HEK293T (cell line): ENCODE results near the gene TTC6.

ENCODE experiments used
- CTCF ChIA-PET: fragments of 350-600 bp; formaldehyde crosslinking; extraction: SDS; loops from one replicate; lab custom pipeline; 2021; ENCODE audit warnings: antibody characterized with exemption, inconsistent platforms; lab: Yijun Ruan, JAX
- POLR2A ChIA-PET: fragments of 350-600 bp; formaldehyde crosslinking; extraction: SDS; loops from one replicate; lab custom pipeline; 2020; ENCODE audit warnings: antibody characterized with exemption, inconsistent platforms; lab: Yijun Ruan, JAX
- DNase-seq: peaks from one replicate; pipeline ENCODE4 v3.0.0; 2012; ENCODE audit warnings: mixed read lengths; ENCODE audit errors: extremely low spot score
- ARNT ChIP-seq: fragments of 450-650 bp; IDR thresholded peaks from 2 replicates; pipeline ENCODE4 v1.6.1; 2017; ENCODE audit warnings: mild to moderate bottlenecking
- BHLHE40 ChIP-seq: fragments of 450-650 bp; IDR thresholded peaks from 2 replicates; pipeline ENCODE4 v1.6.1; 2016; ENCODE audit warnings: mild to moderate bottlenecking, moderate library complexity, borderline replicate concordance
- CTBP1 ChIP-seq: fragments of 450-650 bp; IDR thresholded peaks from 2 replicates; pipeline ENCODE4 v1.6.1; 2016; ENCODE audit warnings: borderline replicate concordance
- ELF4 ChIP-seq: fragments of 450-650 bp; IDR thresholded peaks from 2 replicates; pipeline ENCODE4 v1.6.1; 2017; ENCODE audit warnings: antibody characterized with exemption
- FOXA1 ChIP-seq: fragments of 450-650 bp; IDR thresholded peaks from 2 replicates; pipeline ENCODE4 v1.6.1; 2016; ENCODE audit warnings: mild to moderate bottlenecking
- FOXK2 ChIP-seq: fragments of 450-650 bp; IDR thresholded peaks from 2 replicates; pipeline ENCODE4 v1.6.1; 2016; ENCODE audit warnings: mild to moderate bottlenecking
- FOXM1 ChIP-seq: fragments of 450-650 bp; IDR thresholded peaks from 2 replicates; pipeline ENCODE4 v1.6.1; 2017; ENCODE audit warnings: mild to moderate bottlenecking, borderline replicate concordance
- HDGF ChIP-seq: fragments of 450-650 bp; IDR thresholded peaks from 2 replicates; pipeline ENCODE4 v1.6.1; 2017; ENCODE audit warnings: antibody characterized with exemption, borderline replicate concordance
- L3MBTL2 ChIP-seq: fragments of 450-650 bp; conservative IDR thresholded peaks from 2 replicates; pipeline ENCODE4 v1.6.1; 2016; ENCODE audit warnings: mild to moderate bottlenecking
- LEF1 ChIP-seq: fragments of 450-650 bp; IDR thresholded peaks from 2 replicates; pipeline ENCODE4 v1.6.1; 2017; ENCODE audit warnings: mild to moderate bottlenecking, borderline replicate concordance
- NFRKB ChIP-seq: fragments of 450-650 bp; IDR thresholded peaks from 2 replicates; pipeline ENCODE4 v1.6.1; 2016; ENCODE audit warnings: mild to moderate bottlenecking, moderate library complexity
- SP1 ChIP-seq: fragments of 450-650 bp; IDR thresholded peaks from 2 replicates; pipeline ENCODE4 v1.6.1; 2017
- SUZ12 ChIP-seq: fragments of 450-650 bp; IDR thresholded peaks from 2 replicates; pipeline ENCODE4 v1.6.1; 2016; ENCODE audit warnings: mild to moderate bottlenecking
- TARDBP ChIP-seq: fragments of 450-650 bp; IDR thresholded peaks from 2 replicates; pipeline ENCODE4 v1.6.1; 2016
- ZNF384 ChIP-seq: fragments of 450-650 bp; IDR thresholded peaks from 2 replicates; pipeline ENCODE4 v1.6.1; 2016
- TF ChIP-seq, protein P1 (sequence below): fragments of 450-650 bp; IDR thresholded peaks from 2 replicates; pipeline ENCODE4 v1.6.1; 2016

The TTC6 gene

GRCh38 chr14:37587881-37588666, 7.4 kb upstream of the TTC6 start:
- ChIA-PET CTCF (interaction anchor here (0.7 to 1.1 kb wide), 2 partner anchors 11 to 355 kb away, joined by 3 read pairs; no protein-coding TSS in a partner anchor), POLR2A (interaction anchor here (0.6 to 1.4 kb wide), 3 partner anchors 16 to 149 kb away, joined by 3 to 4 read pairs (median 3); no protein-coding TSS in a partner anchor)
- no peak for TF ChIP-seq ELF4
- TF ChIP-seq SUZ12: no peak
- TF ChIP-seq TARDBP: no peak
- no peak for TF ChIP-seq CTBP1
- TF ChIP-seq, protein P1, sequence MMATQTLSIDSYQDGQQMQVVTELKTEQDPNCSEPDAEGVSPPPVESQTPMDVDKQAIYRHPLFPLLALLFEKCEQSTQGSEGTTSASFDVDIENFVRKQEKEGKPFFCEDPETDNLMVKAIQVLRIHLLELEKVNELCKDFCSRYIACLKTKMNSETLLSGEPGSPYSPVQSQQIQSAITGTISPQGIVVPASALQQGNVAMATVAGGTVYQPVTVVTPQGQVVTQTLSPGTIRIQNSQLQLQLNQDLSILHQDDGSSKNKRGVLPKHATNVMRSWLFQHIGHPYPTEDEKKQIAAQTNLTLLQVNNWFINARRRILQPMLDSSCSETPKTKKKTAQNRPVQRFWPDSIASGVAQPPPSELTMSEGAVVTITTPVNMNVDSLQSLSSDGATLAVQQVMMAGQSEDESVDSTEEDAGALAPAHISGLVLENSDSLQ: no peak
- no peak for TF ChIP-seq L3MBTL2
- TF ChIP-seq SP1: no peak
- TF ChIP-seq HDGF: no peak
- no peak for TF ChIP-seq FOXM1
- no peak for TF ChIP-seq FOXK2
- no peak for TF ChIP-seq NFRKB
- no peak for TF ChIP-seq FOXA1
- DNase-seq: no peak

GRCh38 chr14:37588667-37588955, 6.8 kb upstream of the TTC6 start:
- no peak for TF ChIP-seq FOXM1
- no peak for TF ChIP-seq LEF1
- no peak for TF ChIP-seq CTBP1
- no peak for TF ChIP-seq ZNF384
- ChIA-PET CTCF (interaction anchor here (0.7 kb wide), 1 partner anchor 11 kb away, joined by 3 read pairs; no protein-coding TSS in a partner anchor), POLR2A (interaction anchor here (0.6 to 1.4 kb wide), 3 partner anchors 16 to 149 kb away, joined by 3 to 4 read pairs (median 3); no protein-coding TSS in a partner anchor)
- DNase-seq: no peak

- TF ChIP-seq SP1: no peak
- peak; percentile 74; the same call in 1 of the 2 replicates for TF ChIP-seq ZNF384
- TF ChIP-seq TARDBP: no peak
- no peak for TF ChIP-seq L3MBTL2
- ChIA-PET POLR2A (interaction anchor here (0.8 to 1.4 kb wide), 3 partner anchors 12 to 74 kb away, joined by 3 to 4 read pairs (median 4); no protein-coding TSS in a partner anchor), CTCF (interaction anchor here (0.6 to 0.7 kb wide), 4 partner anchors 12 to 972 kb away, joined by 3 read pairs; no protein-coding TSS in a partner anchor)
- no peak for DNase-seq
Observed at GRCh38 chr14:37588956-37589714, 6.3 kb upstream of the TTC6 start.

GRCh38 chr14:37589715-37590427, 5.6 kb upstream of the TTC6 start:
- ChIA-PET POLR2A (interaction anchor here (0.8 to 1.4 kb wide), 2 partner anchors 13 to 75 kb away, joined by 3 to 4 read pairs; no protein-coding TSS in a partner anchor), CTCF (interaction anchor here (0.6 to 0.7 kb wide), 3 partner anchors 32 to 971 kb away, joined by 3 read pairs; no protein-coding TSS in a partner anchor)
- TF ChIP-seq LEF1 (no peak), FOXM1 (no peak), ELF4 (no peak), HDGF (no peak), CTBP1 (no peak), TARDBP (no peak), ARNT (no peak), SUZ12 (no peak), L3MBTL2 (no peak), SP1 (no peak), ZNF384 (no peak; the same call in 1 of the 2 replicates)

DNA sequence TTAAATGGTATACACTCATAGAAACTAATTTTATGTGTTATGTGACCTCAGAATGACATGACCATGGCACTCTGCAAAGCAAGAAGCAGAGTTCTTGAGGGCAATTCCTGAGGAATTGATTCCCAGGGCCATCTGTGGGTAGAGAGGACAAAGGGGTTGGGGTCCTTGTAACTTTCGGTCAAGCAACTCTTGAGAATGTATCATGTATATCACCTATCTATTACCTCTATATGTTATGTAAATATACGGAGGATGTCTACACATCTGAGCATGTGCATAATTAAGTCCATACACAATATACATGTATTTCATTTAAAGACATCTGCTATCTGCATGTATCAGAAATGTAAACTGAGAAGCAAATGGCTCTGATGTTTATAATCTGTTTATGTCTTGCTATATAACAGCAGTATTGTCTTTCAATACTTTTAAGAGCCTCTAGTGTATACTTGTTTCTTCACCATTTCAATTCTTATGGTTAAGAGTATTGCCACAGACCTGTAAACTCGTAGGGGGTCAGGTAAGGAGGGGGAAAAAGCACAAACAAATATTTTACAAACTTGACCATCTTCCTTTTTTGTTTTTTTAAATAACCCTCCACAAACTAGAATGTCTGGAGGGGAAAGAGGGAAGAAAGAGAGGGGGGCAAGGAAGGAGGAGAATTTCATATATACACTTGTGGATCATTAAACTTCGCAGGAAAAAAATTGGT, 4.8 kb upstream of the TTC6 start:
- no peak for DNase-seq
- POLR2A ChIA-PET: no interaction called here
- no peak for TF ChIP-seq SP1
- TF ChIP-seq FOXK2: no peak
- no peak for TF ChIP-seq SUZ12
- TF ChIP-seq, protein P1: no peak
- no peak for TF ChIP-seq TARDBP
- TF ChIP-seq ZNF384: no peak
- no peak for TF ChIP-seq HDGF
- no peak for TF ChIP-seq LEF1
- TF ChIP-seq FOXA1: no peak
- no peak for TF ChIP-seq NFRKB
- no peak for TF ChIP-seq ARNT
- TF ChIP-seq L3MBTL2: no peak
- TF ChIP-seq CTBP1: no peak
- TF ChIP-seq ELF4: no peak
- no peak for TF ChIP-seq BHLHE40
- no peak for TF ChIP-seq FOXM1
- CTCF ChIA-PET: no interaction called here

More at GRCh38 chr14:37589715-37590427, 5.6 kb upstream of the TTC6 start:
- no peak for DNase-seq
